CD4-positive, alpha-beta T cell (primary cell): Measurements from ENCODE around the gene APOLD1. TPM values are rescaled to one million over a fixed set of nuclear protein-coding genes. Genes with fewer than 3 reads are reported as not detected.

Experiments used
- ATAC-seq: fragments of 200-7000 bp; cut with Tn5 transposase; one replicate; pipeline ENCODE4 v1.10.0; 2022; ENCODE audit warnings: mild to moderate bottlenecking; ENCODE audit not compliant: poor library complexity
- CTCF ChIA-PET: fragments of 350-600 bp; sonication (Branson Sonifier 250); formaldehyde crosslinking; loops from one replicate; lab custom pipeline; 2021; ENCODE audit warnings: antibody characterized with exemption, inconsistent platforms; lab: Charles Lee
- POLR2A ChIA-PET: fragments of 350-600 bp; sonication (Branson Sonifier 250); formaldehyde crosslinking; loops from one replicate; lab custom pipeline; 2021; ENCODE audit warnings: antibody characterized with exemption, inconsistent platforms; lab: Charles Lee
- DNase-seq, 14 experiments: peaks; one replicate each; pipeline ENCODE4 v3.0.0-alpha.2; 2013 to 2020; ENCODE audit warnings: mixed read lengths in 2 of 14
- H3K27ac ChIP-seq, 2 donors: one replicate each; pipeline versions ENCODE4 v1.5.1 to v1.7.0; 2013; ENCODE audit warnings: low read length in 2 of 2, low read depth in 1 of 2, mild to moderate bottlenecking in 1 of 2
- H3K27me3 ChIP-seq, 2 experiments: 1 replicate in 1 of 2; 2 replicates in 1 of 2; pipeline versions ENCODE4 v1.6.1 to v1.7.0; 2013; ENCODE audit warnings: low read length in 2 of 2, control low read depth in 1 of 2, mild to moderate bottlenecking in 1 of 2, moderate library complexity in 1 of 2; ENCODE audit not compliant: insufficient read depth in 2 of 2, control insufficient read depth in 1 of 2
- H3K36me3 ChIP-seq: one replicate; pipeline ENCODE4 v1.6.1; 2013; ENCODE audit warnings: low read length, control low read depth; ENCODE audit not compliant: insufficient read depth
- H3K4me1 ChIP-seq: one replicate; pipeline ENCODE4 v1.6.1; 2013; ENCODE audit warnings: low read length, control low read depth; ENCODE audit not compliant: insufficient read depth
- H3K4me3 ChIP-seq: one replicate; pipeline ENCODE4 v1.5.1; 2013; ENCODE audit warnings: mild to moderate bottlenecking, low read length, moderate library complexity
- H3K9me3 ChIP-seq, 2 experiments: 1 replicate in 1 of 2; 2 replicates in 1 of 2; pipeline versions ENCODE4 v1.6.1 to v1.7.0; 2013; ENCODE audit warnings: low read length in 2 of 2, mild to moderate bottlenecking in 2 of 2, control low read depth in 1 of 2, moderate library complexity in 1 of 2; ENCODE audit not compliant: control insufficient read depth in 1 of 2, insufficient read depth in 1 of 2
- H3K27ac Mint-ChIP-seq: one replicate; pipeline ENCODE4 v1.8.0; 2020; ENCODE audit warnings: mixed read lengths
- H3K27me3 Mint-ChIP-seq: one replicate; pipeline ENCODE4 v1.8.0; 2021; ENCODE audit warnings: mixed read lengths
- H3K36me3 Mint-ChIP-seq: one replicate; pipeline ENCODE4 v1.8.0; 2021; ENCODE audit warnings: low read depth, mixed read lengths
- H3K4me1 Mint-ChIP-seq: one replicate; pipeline ENCODE4 v1.8.0; 2021; ENCODE audit warnings: low read depth, mixed read lengths
- H3K4me3 Mint-ChIP-seq: one replicate; pipeline ENCODE4 v1.8.0; 2020; ENCODE audit warnings: mild to moderate bottlenecking, mixed read lengths
- H3K9me3 Mint-ChIP-seq: one replicate; pipeline ENCODE4 v1.8.0; 2020; ENCODE audit warnings: mixed read lengths
- CTCF ChIP-seq: fragments of 200-600 bp; IDR thresholded peaks from one replicate; pipeline ENCODE4 v1.8.0; 2022; ENCODE audit warnings: antibody characterized with exemption, mild to moderate bottlenecking
- intact Hi-C, 2 experiments: fragments of 100-400 bp; cut with DNase I in 1 of 2; cut with micrococcal nuclease in 1 of 2; formaldehyde crosslinking; loops; one replicate each; pipeline versions ENCODE4 v1.15.1 to v1.9.0; 2023 to 2025; cut with DNase I, micrococcal nuclease
- total RNA-seq, 174 experiments: library from RNA in 2 of 174; stranded (reverse) in 2 of 174; gene quantifications; one replicate each; pipeline ENCODE4 v1.2.3 and lab custom pipeline; 2021 to 2026

The APOLD1 gene
- total RNA-seq, 2 experiments from 2014 or later: 1.8 to 3.4 TPM

- POLR2A ChIA-PET: interaction anchor here (2.3 to 3.0 kb wide), 3 partner anchors 23 to 87 kb away, joined by 7 to 31 read pairs (median 17); no protein-coding TSS in a partner anchor
- Mint-ChIP-seq H3K27ac (peak overlapping the region; percentile 57), H3K4me3 (peak overlapping the region; percentile 59), H3K9me3 (no peaks in the 10 kb centered on the region), H3K36me3 (peaks cover 39% of the 10 kb centered on the region), H3K4me1 (peaks cover 68% of the 10 kb centered on the region), H3K27me3 (no peaks in the 10 kb centered on the region)
- no peak for TF ChIP-seq CTCF
- Histone ChIP-seq H3K4me1 (peaks cover 50% of the 10 kb centered on the region), H3K36me3 (peaks cover 21% of the 10 kb centered on the region), H3K9me3 (no peaks in the 10 kb centered on the region), H3K27ac (no peak overlapping the region), H3K4me3 (no peak overlapping the region), H3K27me3 (no peaks in the 10 kb centered on the region)
- CTCF ChIA-PET: interaction anchor here (0.8 to 2.0 kb wide), 4 partner anchors 9 to 24 kb away, joined by 3 to 9 read pairs (median 6); no protein-coding TSS in a partner anchor
- intact Hi-C loops: loop anchor here (2.0 to 10.0 kb wide), 3 partner anchors 23 to 455 kb away; partner anchors contain the start of gene BORCS5 (in 1 of the 2)
- DNase-seq (no peak), ATAC-seq (no peak)
Observed at GRCh38 chr12:12812174-12812573, 26.7 kb downstream of the APOLD1 start.

GRCh38 chr12:12812618-12813119, 27.2 kb downstream of the APOLD1 start:
- ATAC-seq: no peak
- H3K4me1 Mint-ChIP-seq: peaks cover 68% of the 10 kb centered on the region
- TF ChIP-seq CTCF: no peak
- no peaks in the 10 kb centered on the region for H3K27me3 Mint-ChIP-seq
- peaks cover 41% of the 10 kb centered on the region for H3K36me3 Mint-ChIP-seq
- H3K4me3 ChIP-seq: no peak overlapping the region
- H3K27me3 ChIP-seq: no peaks in the 10 kb centered on the region
- CTCF ChIA-PET: interaction anchor here (0.8 to 2.0 kb wide), 6 partner anchors 9 to 76 kb away, joined by 3 to 9 read pairs (median 4); no protein-coding TSS in a partner anchor
- peaks cover 46% of the 10 kb centered on the region for H3K4me1 ChIP-seq
- intact Hi-C loops: loop anchor here (1.0 to 10.0 kb wide), 5 partner anchors 24 to 455 kb away; partner anchors contain the start of gene BORCS5 (in 1 of the 2)
- H3K27ac Mint-ChIP-seq: peak overlapping the region; percentile 91
- DNase-seq: no peak
- no peaks in the 10 kb centered on the region for H3K9me3 ChIP-seq
- H3K27ac ChIP-seq: no peak overlapping the region
- POLR2A ChIA-PET: interaction anchor here (1.5 to 3.0 kb wide), 4 partner anchors 9 to 87 kb away, joined by 6 to 31 read pairs (median 12); no protein-coding TSS in a partner anchor
- H3K4me3 Mint-ChIP-seq: peak overlapping the region; percentile 94
- H3K9me3 Mint-ChIP-seq: no peaks in the 10 kb centered on the region
- H3K36me3 ChIP-seq: peaks cover 25% of the 10 kb centered on the region

- POLR2A ChIA-PET: interaction anchor here (0.6 to 3.0 kb wide), 9 partner anchors 10 to 457 kb away, joined by 3 to 31 read pairs (median 6); partner anchors contain the start of genes BORCS5 and GPRC5A
- H3K27me3 ChIP-seq: no peaks in the 10 kb centered on the region
- H3K4me3 Mint-ChIP-seq: peak within 1 kb of the TSS; percentile 94
- H3K27ac ChIP-seq: peak within 1 kb of the TSS; percentile 74 to 88
- TF ChIP-seq CTCF: peak; percentile 96
- CTCF ChIA-PET: interaction anchor here (0.5 to 2.0 kb wide), 8 partner anchors 10 to 76 kb away, joined by 3 to 9 read pairs (median 4); no protein-coding TSS in a partner anchor
- H3K4me3 ChIP-seq: peak within 1 kb of the TSS; percentile 95
- intact Hi-C loops: loop anchor here (1.0 to 10.0 kb wide), 5 partner anchors 25 to 456 kb away; partner anchors contain the start of gene BORCS5 (in 1 of the 2)
- peak within 1 kb of the TSS; percentile 91 for H3K27ac Mint-ChIP-seq
- peaks cover 30% of the 10 kb centered on the region for H3K36me3 ChIP-seq
- H3K27me3 Mint-ChIP-seq: no peaks in the 10 kb centered on the region
- peaks cover 42% of the 10 kb centered on the region for H3K4me1 ChIP-seq
- H3K9me3 Mint-ChIP-seq: no peaks in the 10 kb centered on the region
- ATAC-seq: peak; percentile 83
- peaks cover 42% of the 10 kb centered on the region for H3K36me3 Mint-ChIP-seq
- no peaks in the 10 kb centered on the region for H3K9me3 ChIP-seq
- peaks cover 65% of the 10 kb centered on the region for H3K4me1 Mint-ChIP-seq
- DNase-seq: peak; percentile 94 to 99 (median 97)
Observed at GRCh38 chr12:12813120-12814101, 28.0 kb downstream of the APOLD1 start, which contains the start of gene DDX47. DDX47 (plus strand) TSS chr12:12813346; CDS start chr12:12813368, 22 bp downstream.
